Measurements from ENCODE around the gene DLG1. TPM values are rescaled to one million over a fixed set of nuclear protein-coding genes. Genes with fewer than 3 reads are reported as not detected.
"Not testable (repeated sequence)": the region's sequence is repeated elsewhere in the genome, so short reads cannot be mapped to it uniquely, and the experiment has no call there.

DLG1 gene
- total RNA-seq, 1 donor from 2014 or later, result 48.6 TPM

GRCh38 chr3:197227780-197228574, 70.4 kb downstream of the DLG1 start:
- ATAC-seq (no peak), DNase-seq (ENCODE audit: missing footprints) (no peak)
- intact Hi-C loops (cut with DNase I), result loop anchor here (10.0 kb wide), 1 partner anchor 227 kb away; no protein-coding TSS in a partner anchor

- no peak for ATAC-seq
- intact Hi-C loops (cut with DNase I), result loop anchor here (10.0 kb wide), 1 partner anchor 229 kb away; no protein-coding TSS in a partner anchor
- DNase-seq (ENCODE audit: missing footprints), result no peak
Observed at GRCh38 chr3:197226179-197226578, 72.2 kb downstream of the DLG1 start.

DNA sequence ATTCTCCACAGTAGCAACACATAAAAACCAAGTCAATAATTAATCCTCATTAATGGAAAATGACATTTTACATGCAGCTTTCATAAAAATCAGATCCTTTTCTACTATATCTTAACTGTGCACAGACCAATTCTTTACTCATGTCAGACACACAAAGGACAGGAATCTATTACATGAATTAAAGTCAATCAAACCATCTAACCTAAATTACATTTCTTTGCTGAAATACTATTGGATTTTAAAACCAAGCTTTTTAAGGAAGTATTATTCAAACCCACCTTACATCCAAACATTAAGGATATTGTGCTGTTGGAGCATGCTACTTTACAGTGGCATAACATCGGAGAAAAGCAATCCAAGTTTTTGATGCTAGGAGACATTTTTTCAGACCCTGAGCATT, 72.8 kb downstream of the DLG1 start:
- intact Hi-C loops (cut with DNase I), result loop anchor here (10.0 kb wide), 1 partner anchor 229 kb away; no protein-coding TSS in a partner anchor
- no peak for DNase-seq (ENCODE audit: missing footprints)
- no peak for ATAC-seq

GRCh38 chr3:197224034-197224444, 74.4 kb downstream of the DLG1 start:
- ATAC-seq (no peak), DNase-seq (ENCODE audit: missing footprints) (no peak)
- intact Hi-C loops (cut with DNase I), result loop anchor here (10.0 kb wide), 1 partner anchor 231 kb away; no protein-coding TSS in a partner anchor

DNA sequence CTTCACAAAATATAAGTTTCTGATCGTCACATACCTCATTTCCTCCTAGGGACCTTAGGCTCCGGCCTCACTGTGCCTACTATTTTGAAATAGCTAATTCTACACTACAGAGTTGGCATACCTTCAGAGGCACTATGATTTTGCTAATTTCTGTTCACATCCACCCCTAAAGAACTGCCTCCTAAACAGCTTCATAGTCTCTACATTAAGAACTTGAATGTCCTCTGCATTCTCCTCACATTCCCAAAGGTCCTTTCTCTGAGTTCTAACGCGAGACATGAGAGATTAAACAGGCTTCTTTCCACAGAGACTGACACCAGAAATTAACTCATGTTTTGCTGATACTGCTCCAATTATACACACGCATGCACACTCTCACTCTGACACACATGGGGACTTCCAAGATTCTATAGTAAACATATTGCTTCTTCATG, 75.5 kb downstream of the DLG1 start:
- ATAC-seq (peak; percentile 39), DNase-seq (ENCODE audit: missing footprints) (no peak)
- intact Hi-C loops (cut with DNase I), result loop anchor here (1.0 to 10.0 kb wide), 2 partner anchors 232 to 287 kb away; no protein-coding TSS in a partner anchor

- intact Hi-C loops (cut with DNase I), result loop anchor here (10.0 kb wide), 1 partner anchor 235 kb away; no protein-coding TSS in a partner anchor
- ATAC-seq, result no peak
- DNase-seq (ENCODE audit: missing footprints), result no peak
Observed at GRCh38 chr3:197219619-197220018, 78.8 kb downstream of the DLG1 start.

- intact Hi-C loops (cut with DNase I), result no loop called here
- ATAC-seq (no peak), DNase-seq (ENCODE audit: missing footprints) (no peak)
Observed at GRCh38 chr3:197218210-197218609, 80.2 kb downstream of the DLG1 start.

DNA sequence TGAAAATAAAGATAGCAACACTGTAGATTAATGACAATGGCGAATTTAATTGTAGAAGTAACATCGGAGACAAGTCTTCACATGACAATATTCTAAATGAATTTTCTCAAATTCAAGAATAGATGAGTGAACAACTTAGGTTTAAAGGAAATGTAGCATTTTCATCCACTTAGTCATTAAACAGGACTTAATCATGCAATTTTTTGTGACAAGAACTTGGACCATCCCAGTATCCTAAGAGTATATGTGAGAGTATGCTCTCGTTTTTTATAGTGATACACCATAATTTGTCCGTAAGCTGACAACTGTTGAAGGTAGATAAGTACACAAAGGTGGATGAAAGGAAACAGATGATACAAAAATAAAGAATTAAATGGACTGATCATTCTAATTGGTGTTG, 81.5 kb downstream of the DLG1 start:
- DNase-seq (ENCODE audit: missing footprints) (no peak), ATAC-seq (no peak)
- intact Hi-C loops (cut with DNase I), result no loop called here

DNA sequence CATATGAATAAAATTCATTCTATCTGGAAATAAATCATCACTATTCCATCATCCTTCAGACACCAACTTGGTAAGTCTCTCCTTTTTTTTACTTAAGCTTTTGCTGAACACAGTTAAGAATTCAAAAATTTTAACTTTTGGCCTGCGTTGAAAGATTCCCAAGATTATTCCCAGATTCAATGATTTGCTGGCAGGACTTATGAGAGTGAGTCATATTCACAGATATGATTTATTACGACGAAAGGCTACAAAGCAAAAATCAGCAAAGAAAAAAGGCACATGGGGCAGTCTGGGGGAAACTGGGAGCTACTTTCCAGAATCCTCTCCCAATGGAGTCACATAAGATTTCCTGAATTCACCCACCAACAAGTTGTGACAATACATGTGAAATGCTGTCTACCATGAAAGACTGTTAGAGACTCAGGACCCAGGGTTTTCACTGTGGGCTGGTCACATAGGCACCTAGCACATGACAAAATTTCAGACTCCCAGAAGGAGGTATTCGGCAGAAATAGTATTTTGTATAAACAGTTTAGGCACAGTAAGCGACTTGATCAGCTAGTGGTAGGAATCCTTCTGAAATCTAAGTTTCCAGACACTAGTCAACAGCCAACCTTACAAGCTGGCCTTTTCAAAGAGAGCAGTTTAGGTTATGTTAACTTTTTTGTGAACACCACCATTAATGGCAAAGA, 82.1 kb downstream of the DLG1 start:
- intact Hi-C loops (cut with DNase I), result no loop called here
- peak; percentile 34 for ATAC-seq
- DNase-seq (ENCODE audit: missing footprints), result no peak

- no peak for ATAC-seq
- intact Hi-C loops (cut with DNase I), result no loop called here
- DNase-seq (ENCODE audit: missing footprints), result no peak
Observed at GRCh38 chr3:197212290-197212689, 86.1 kb downstream of the DLG1 start.

DNA sequence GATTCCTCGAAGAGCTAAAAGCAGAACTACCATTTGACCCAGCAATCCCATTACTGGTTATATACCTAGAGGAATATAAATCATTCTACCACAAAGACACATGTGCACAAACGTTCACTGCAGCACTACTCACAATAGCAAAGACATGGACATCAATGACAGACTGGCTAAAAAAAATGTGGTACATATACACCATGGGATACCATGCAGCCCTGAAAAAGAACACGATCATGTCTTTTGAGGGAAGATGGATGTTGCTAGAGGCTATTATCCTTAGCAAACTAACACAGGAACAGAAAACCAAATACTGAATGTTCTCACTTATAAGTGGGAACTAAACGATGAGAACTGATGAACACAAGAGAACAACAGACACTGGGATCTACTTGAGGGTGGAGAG, 86.7 kb downstream of the DLG1 start:
- ATAC-seq; DNase-seq (ENCODE audit: missing footprints); intact Hi-C loops (cut with DNase I): not testable (repeated sequence)

DNA sequence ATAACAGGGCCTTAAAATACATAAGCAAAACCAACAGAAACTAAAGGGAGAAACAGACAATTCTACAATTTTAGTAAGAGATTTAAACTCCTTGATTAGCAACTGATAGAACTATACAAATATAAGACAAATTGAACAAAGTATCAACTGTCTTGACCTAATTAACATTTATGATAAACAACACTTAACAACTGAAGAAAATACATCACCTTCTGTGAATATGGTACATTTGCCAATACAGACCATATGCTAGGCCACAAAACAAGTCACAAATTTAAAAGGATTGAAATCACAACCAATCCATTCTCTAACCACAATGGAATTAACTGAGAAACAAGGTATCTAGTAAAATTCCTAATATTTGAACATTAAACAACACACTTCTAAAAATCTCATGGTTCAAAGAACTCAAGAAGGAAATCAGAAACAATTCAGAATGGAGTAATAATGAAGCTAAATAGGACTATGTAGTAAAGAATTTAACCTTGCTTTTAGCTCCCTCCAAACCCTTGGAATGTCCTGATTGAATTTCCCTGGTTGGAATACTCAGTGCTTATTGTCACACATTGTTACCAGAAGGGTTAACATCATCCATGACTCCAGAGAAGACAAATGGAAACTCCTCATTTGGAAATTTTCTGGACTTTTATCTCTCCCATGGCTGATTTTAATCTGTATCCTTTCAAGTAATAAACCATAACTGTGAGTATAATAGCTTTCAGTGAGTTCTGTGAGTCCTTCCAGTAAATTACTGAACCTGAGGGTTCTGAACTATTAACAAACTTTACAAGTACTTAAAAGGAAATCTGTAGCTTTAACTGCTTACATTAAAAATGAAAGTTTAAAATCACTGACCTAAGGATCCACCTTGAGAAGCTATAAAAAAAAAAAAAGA, 88.8 kb downstream of the DLG1 start:
- intact Hi-C loops (cut with DNase I), result no loop called here
- ATAC-seq (no peak), DNase-seq (ENCODE audit: missing footprints) (no peak)

- intact Hi-C loops (cut with DNase I), result no loop called here
- DNase-seq (ENCODE audit: missing footprints) (no peak), ATAC-seq (no peak)
Observed at GRCh38 chr3:197206913-197207312, 91.5 kb downstream of the DLG1 start.

DNA sequence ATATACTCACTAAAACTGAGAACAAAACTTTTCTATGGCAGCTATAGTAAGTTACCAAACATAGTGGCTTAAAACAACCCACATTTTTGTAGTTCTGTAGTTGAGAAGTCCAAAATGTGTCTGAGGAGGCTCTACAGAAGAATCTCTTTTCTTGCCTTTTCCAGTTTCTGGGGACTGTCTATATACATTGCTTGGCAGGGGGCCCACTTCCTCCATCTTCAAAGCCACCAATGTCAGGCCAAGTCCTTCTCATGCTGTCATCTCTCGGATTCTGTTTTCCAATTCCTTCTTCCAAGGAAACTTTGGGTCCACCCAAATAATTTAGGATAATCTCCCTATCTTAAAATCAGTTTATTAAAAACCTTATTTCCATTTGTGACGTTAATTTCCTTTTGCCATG, 92.7 kb downstream of the DLG1 start:
- ATAC-seq (no peak), DNase-seq (ENCODE audit: missing footprints) (no peak)
- intact Hi-C loops (cut with DNase I), result no loop called here

GRCh38 chr3:197205265-197205664, 93.1 kb downstream of the DLG1 start:
- intact Hi-C loops (cut with DNase I), result no loop called here
- ATAC-seq (no peak), DNase-seq (ENCODE audit: missing footprints) (no peak)

- intact Hi-C loops (cut with DNase I), result no loop called here
- no peak for DNase-seq (ENCODE audit: missing footprints)
- ATAC-seq, result no peak
Observed at GRCh38 chr3:197204736-197205135, 93.7 kb downstream of the DLG1 start.

DNA sequence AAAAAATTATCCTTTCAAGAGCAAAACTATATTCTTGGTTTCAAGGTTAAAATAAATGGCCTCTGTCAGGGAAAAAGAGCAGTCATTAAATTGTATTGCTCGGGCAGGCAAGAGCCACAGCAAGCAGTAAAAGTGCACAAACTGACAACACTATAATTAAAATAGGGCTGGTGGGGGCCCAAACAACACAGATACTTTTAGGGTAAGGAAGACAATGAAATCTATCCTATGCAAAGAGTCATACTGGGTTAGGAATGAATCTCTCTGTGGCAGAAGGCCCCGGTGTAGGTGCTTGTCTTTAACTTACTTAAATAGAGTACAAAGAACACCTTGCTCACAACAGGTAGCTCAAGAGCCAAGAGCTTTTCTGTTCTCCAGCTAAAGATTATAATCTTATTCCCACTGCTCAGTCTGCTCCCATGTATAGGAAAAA, 94.7 kb downstream of the DLG1 start:
- intact Hi-C loops (cut with DNase I), result no loop called here
- DNase-seq (ENCODE audit: missing footprints) (no peak), ATAC-seq (no peak)

DNA sequence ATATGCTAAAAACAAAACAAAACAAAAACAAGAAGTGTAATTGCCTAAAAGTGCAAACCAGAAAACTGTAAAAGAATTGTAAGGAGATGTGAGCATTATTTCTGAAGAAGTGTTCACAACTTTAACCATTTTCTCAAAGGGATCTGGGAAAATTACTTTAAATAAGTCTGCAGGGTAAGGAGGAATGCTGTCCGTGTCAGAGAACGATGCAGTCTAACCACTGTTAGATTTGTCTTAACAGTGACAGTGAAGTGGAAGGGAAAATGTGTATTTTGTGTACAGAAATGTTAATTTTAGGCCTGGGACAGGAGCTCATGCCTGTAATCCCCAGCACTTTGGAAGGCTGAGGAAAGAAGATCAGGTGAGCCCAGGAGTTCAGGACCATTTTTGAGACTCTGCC, 95.7 kb downstream of the DLG1 start:
- DNase-seq (ENCODE audit: missing footprints), result no peak
- intact Hi-C loops (cut with DNase I), result no loop called here
- ATAC-seq, result no peak

Measured in Right ventricle myocardium inferior (tissue), 1 donor.